Activated CD4-positive, alpha-beta memory T cell treated with anti-CD3 and anti-CD28 coated beads, Interleukin-2, amount 10 ng/mL, durations not matched to agents 7 days and 5 days (primary cell): ENCODE data around the gene PLXNA2. TPM values are rescaled to one million over a fixed set of nuclear protein-coding genes. Genes with fewer than 3 reads are reported as not detected.

Experiments used
- CTCF ChIA-PET: fragments of 350-600 bp; sonication (Branson Sonifier 250); formaldehyde crosslinking; loops from one replicate; lab custom pipeline; 2021; ENCODE audit warnings: antibody characterized with exemption, inconsistent platforms; lab: Charles Lee
- POLR2A ChIA-PET: fragments of 350-600 bp; sonication (Branson Sonifier 250); formaldehyde crosslinking; loops from one replicate; lab custom pipeline; 2021; ENCODE audit warnings: antibody characterized with exemption; lab: Charles Lee
- DNase-seq: peaks from one replicate; pipeline ENCODE4 v3.0.0-alpha.2; 2020
- H3K27ac Mint-ChIP-seq: one replicate; pipeline ENCODE4 v1.8.0; 2021; ENCODE audit warnings: mild to moderate bottlenecking, mixed read lengths
- H3K27me3 Mint-ChIP-seq: one replicate; pipeline ENCODE4 v1.8.0; 2021; ENCODE audit warnings: mixed read lengths
- H3K36me3 Mint-ChIP-seq: one replicate; pipeline ENCODE4 v1.8.0; 2021; ENCODE audit warnings: low read depth, mixed read lengths
- H3K4me1 Mint-ChIP-seq: one replicate; pipeline ENCODE4 v1.8.0; 2021; ENCODE audit warnings: mixed read lengths
- H3K4me3 Mint-ChIP-seq: one replicate; pipeline ENCODE4 v1.8.0; 2021; ENCODE audit warnings: mild to moderate bottlenecking, mixed read lengths
- H3K9me3 Mint-ChIP-seq: one replicate; pipeline ENCODE4 v1.8.0; 2021; ENCODE audit warnings: mixed read lengths
- total RNA-seq, 2 experiments: library from RNA; stranded (reverse); gene quantifications; one replicate each; pipeline ENCODE4 v1.2.3, GENCODE V29; 2021

Gene PLXNA2
- total RNA-seq, 2 experiments from 2014 or later, result 0.43 to 0.65 TPM

GRCh38 chr1:208235356-208235981, 8.7 kb downstream of the PLXNA2 start:
- CTCF ChIA-PET, result interaction anchor here (1.1 to 2.0 kb wide), 5 partner anchors 10 to 119 kb away, joined by 3 to 11 read pairs (median 3); no protein-coding TSS in a partner anchor
- H3K4me3 Mint-ChIP-seq, result no peak overlapping the region
- H3K27me3 Mint-ChIP-seq, result peaks cover 63% of the 10 kb centered on the region
- H3K9me3 Mint-ChIP-seq, result no peaks in the 10 kb centered on the region
- POLR2A ChIA-PET, result interaction anchor here (1.1 to 1.5 kb wide), 2 partner anchors 9 kb away, joined by 4 to 5 read pairs; partner anchors contain the start of gene PLXNA2
- DNase-seq, result no peak
- no peaks in the 10 kb centered on the region for H3K36me3 Mint-ChIP-seq
- H3K4me1 Mint-ChIP-seq, result peaks cover 6% of the 10 kb centered on the region
- no peak overlapping the region for H3K27ac Mint-ChIP-seq

DNA sequence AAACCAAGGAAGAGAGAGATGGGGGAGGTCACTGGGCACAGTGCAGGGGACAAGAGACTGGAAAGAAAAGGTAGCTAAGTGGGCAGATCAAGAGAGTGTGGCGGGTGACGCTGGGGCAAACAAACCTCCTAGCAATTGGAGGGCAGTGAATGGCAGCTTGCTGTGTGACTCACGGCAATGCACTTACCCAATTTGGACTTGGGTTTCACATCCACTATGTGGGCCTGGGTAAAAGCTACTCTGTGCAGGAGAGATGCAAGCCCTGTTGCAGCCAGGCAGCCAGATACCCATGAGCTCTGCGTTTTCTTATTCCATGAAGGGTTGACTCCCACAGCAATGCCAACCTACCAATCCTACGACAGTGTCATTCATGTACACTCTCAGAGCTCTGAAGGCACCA, 9.5 kb downstream of the PLXNA2 start:
- H3K27ac Mint-ChIP-seq, result no peak overlapping the region
- H3K4me1 Mint-ChIP-seq, result peaks cover 6% of the 10 kb centered on the region
- no peak for DNase-seq
- ChIA-PET POLR2A (interaction anchor here (1.1 kb wide), 1 partner anchor 9 kb away, joined by 5 read pairs; the partner anchor contains the start of gene PLXNA2), CTCF (interaction anchor here (1.4 to 3.3 kb wide), 2 partner anchors 10 to 103 kb away, joined by 4 to 20 read pairs; partner anchors contain the start of gene PLXNA2)
- H3K36me3 Mint-ChIP-seq, result no peaks in the 10 kb centered on the region
- no peak overlapping the region for H3K4me3 Mint-ChIP-seq
- H3K9me3 Mint-ChIP-seq, result no peaks in the 10 kb centered on the region
- peaks cover 55% of the 10 kb centered on the region for H3K27me3 Mint-ChIP-seq

DNA sequence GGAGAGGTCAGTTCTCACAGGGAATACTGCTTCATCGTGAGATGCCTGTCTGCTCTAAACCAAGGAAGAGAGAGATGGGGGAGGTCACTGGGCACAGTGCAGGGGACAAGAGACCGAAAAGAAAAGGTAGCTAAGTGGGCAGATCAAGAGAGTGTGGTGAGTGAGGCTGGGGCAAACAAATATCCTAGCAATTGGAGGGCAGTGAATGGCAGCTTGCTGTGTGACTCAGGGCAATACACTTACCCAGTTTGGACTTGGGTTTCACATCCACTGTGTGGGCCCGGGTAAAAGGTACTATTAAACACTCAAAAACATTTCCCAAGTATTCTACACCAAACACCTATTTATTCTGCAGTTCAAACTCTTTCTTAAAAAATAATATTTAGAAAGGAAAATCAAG, 10.2 kb downstream of the PLXNA2 start:
- POLR2A ChIA-PET, result no interaction called here
- Mint-ChIP-seq H3K9me3 (no peaks in the 10 kb centered on the region), H3K4me1 (peaks cover 6% of the 10 kb centered on the region), H3K36me3 (no peaks in the 10 kb centered on the region), H3K27ac (no peak overlapping the region), H3K27me3 (peaks cover 54% of the 10 kb centered on the region), H3K4me3 (no peak overlapping the region)
- DNase-seq, result no peak
- CTCF ChIA-PET, result interaction anchor here (3.3 kb wide), 1 partner anchor 11 kb away, joined by 20 read pairs; the partner anchor contains the start of gene PLXNA2

- peaks cover 58% of the 10 kb centered on the region for H3K27me3 Mint-ChIP-seq
These were observed 10.6 kb downstream of the PLXNA2 start for GRCh38 chr1:208233546-208233945.

DNA sequence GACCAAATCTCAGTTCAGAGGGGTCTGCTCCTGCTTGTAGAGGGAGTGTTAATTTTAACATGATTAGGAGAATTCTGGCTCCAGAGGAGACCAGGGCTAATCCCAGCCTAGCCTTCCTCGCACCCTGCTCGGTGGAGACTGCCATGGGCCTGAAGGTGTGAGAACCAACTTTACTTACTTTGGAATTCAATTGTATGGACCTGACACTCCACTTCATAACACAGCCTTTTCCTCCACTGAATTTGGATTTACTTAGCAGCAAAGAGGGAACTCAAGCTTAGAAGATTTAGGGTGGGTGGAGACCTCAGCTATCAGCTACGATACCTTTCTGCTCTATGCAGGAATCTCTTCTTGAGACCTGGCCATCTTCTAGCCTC, 11.5 kb downstream of the PLXNA2 start:
- no peak for DNase-seq
- peaks cover 57% of the 10 kb centered on the region for H3K27me3 Mint-ChIP-seq
- peaks cover 6% of the 10 kb centered on the region for H3K4me1 Mint-ChIP-seq
- H3K27ac Mint-ChIP-seq, result no peak overlapping the region
- ChIA-PET POLR2A (no interaction called here), CTCF (interaction anchor here (1.1 to 3.3 kb wide), 3 partner anchors 12 to 101 kb away, joined by 3 to 20 read pairs (median 3); partner anchors contain the start of gene PLXNA2)
- H3K4me3 Mint-ChIP-seq, result no peak overlapping the region
- H3K9me3 Mint-ChIP-seq, result no peaks in the 10 kb centered on the region
- H3K36me3 Mint-ChIP-seq, result no peaks in the 10 kb centered on the region

More at GRCh38 chr1:208233546-208233945, 10.6 kb downstream of the PLXNA2 start:
- Mint-ChIP-seq H3K27ac (no peak overlapping the region), H3K4me1 (peaks cover 6% of the 10 kb centered on the region), H3K4me3 (no peak overlapping the region), H3K36me3 (no peaks in the 10 kb centered on the region), H3K9me3 (no peaks in the 10 kb centered on the region)
- ChIA-PET POLR2A (no interaction called here), CTCF (interaction anchor here (1.1 to 3.3 kb wide), 2 partner anchors 11 to 50 kb away, joined by 3 to 20 read pairs; partner anchors contain the start of gene PLXNA2)
- DNase-seq, result no peak

- H3K36me3 Mint-ChIP-seq, result no peaks in the 10 kb centered on the region
- H3K27ac Mint-ChIP-seq, result no peak overlapping the region
- peaks cover 58% of the 10 kb centered on the region for H3K27me3 Mint-ChIP-seq
- no peak for DNase-seq
- H3K4me1 Mint-ChIP-seq, result peaks cover 6% of the 10 kb centered on the region
- ChIA-PET POLR2A (no interaction called here), CTCF (interaction anchor here (1.4 to 3.3 kb wide), 2 partner anchors 12 to 100 kb away, joined by 3 to 20 read pairs; partner anchors contain the start of gene PLXNA2)
- H3K9me3 Mint-ChIP-seq, result no peaks in the 10 kb centered on the region
- no peak overlapping the region for H3K4me3 Mint-ChIP-seq
These were observed 12.1 kb downstream of the PLXNA2 start for GRCh38 chr1:208231881-208232661.

- ChIA-PET CTCF (interaction anchor here (2.4 kb wide), 1 partner anchor 10 kb away, joined by 6 read pairs; no protein-coding TSS in a partner anchor), POLR2A (no interaction called here)
- H3K27ac Mint-ChIP-seq, result no peak overlapping the region
- peaks cover 54% of the 10 kb centered on the region for H3K27me3 Mint-ChIP-seq
- H3K4me1 Mint-ChIP-seq, result no peaks in the 10 kb centered on the region
- H3K9me3 Mint-ChIP-seq, result no peaks in the 10 kb centered on the region
- DNase-seq, result no peak
- no peaks in the 10 kb centered on the region for H3K36me3 Mint-ChIP-seq
- no peak overlapping the region for H3K4me3 Mint-ChIP-seq
These were observed 13.3 kb downstream of the PLXNA2 start for GRCh38 chr1:208230668-208231529.

DNA sequence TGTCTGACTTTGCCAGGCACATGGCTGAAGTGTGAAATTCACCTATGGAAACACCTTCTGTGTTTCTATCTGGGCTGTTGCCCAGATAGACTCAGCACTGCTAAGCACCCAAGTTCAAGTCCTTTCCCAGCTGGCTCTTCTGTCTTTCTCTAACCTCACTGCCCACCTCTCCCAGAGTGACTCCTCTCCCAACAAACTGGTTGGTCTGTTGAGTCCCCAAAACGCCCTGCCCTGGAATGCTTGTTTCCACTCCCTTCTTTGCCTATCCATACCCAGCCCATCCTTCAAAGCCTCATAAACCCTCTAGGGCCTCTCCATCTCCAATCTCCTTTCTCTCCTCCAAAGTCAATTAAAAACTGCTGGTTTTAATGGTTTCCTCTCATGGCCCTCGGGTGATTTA, 15.6 kb downstream of the PLXNA2 start:
- Mint-ChIP-seq H3K36me3 (no peaks in the 10 kb centered on the region), H3K4me1 (no peaks in the 10 kb centered on the region), H3K9me3 (no peaks in the 10 kb centered on the region), H3K27ac (no peak overlapping the region), H3K4me3 (no peak overlapping the region), H3K27me3 (peaks cover 46% of the 10 kb centered on the region)
- no peak for DNase-seq
- ChIA-PET CTCF (interaction anchor here (1.6 to 2.4 kb wide), 2 partner anchors 12 to 16 kb away, joined by 4 to 6 read pairs; no protein-coding TSS in a partner anchor), POLR2A (no interaction called here)

- Mint-ChIP-seq H3K9me3 (no peaks in the 10 kb centered on the region), H3K27ac (no peak overlapping the region), H3K36me3 (no peaks in the 10 kb centered on the region), H3K4me3 (no peak overlapping the region), H3K4me1 (no peaks in the 10 kb centered on the region), H3K27me3 (peaks cover 43% of the 10 kb centered on the region)
- ChIA-PET POLR2A (no interaction called here), CTCF (interaction anchor here (1.6 kb wide), 1 partner anchor 17 kb away, joined by 4 read pairs; no protein-coding TSS in a partner anchor)
- DNase-seq, result no peak
These were observed 16.2 kb downstream of the PLXNA2 start for GRCh38 chr1:208228026-208228425.

- ChIA-PET POLR2A (no interaction called here), CTCF (interaction anchor here (1.6 kb wide), 1 partner anchor 17 kb away, joined by 4 read pairs; no protein-coding TSS in a partner anchor)
- no peaks in the 10 kb centered on the region for H3K36me3 Mint-ChIP-seq
These were observed 16.8 kb downstream of the PLXNA2 start for GRCh38 chr1:208227366-208227765.

DNA sequence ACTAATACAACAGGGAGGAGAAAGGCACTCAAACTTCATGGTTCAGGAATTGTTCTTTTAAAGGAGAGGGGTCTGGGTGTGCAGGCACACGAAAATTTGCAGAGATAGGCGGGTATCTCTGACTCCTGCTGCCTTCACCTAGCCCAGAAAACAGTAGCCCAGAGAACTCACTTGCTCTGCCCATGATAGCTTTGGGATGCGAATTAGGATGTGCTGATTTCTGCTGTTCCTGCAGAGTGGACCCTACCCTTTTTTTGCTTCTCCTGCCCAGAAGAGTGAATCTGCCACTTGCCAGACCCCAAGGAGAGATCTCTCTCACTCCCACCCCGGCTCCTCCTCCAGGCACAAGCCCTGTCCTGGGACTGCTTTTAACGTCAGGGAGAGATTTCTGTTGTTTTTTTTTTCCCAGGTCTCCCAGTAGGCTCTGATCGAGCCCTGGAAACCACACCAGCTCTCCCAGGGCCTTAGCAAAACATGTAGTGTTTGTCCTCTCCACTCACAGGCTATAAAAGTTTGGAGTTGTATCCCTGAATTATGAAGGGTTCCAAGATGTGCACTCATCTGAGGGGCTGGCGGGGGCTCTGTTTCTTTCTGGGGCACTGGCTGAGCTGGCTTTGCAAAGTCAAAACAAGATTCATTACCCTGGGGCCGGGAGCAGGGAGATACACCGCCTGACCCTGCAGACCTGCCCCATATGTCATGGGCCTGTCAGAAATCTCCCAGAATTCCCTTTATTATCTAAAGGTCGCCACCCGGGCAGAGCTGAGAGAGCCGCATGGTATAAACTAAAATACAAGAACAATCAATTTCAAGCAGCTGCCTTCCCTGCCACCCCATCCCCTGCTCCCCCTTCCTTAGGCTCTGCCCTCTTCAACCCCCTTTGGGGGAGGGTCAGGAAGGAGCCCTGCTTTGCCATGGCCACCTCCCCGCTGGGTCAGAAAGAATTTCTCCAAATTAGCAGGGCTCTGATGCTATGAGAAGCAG, 17.9 kb downstream of the PLXNA2 start:
- no peak overlapping the region for H3K4me3 Mint-ChIP-seq
- peaks cover 34% of the 10 kb centered on the region for H3K27me3 Mint-ChIP-seq
- DNase-seq, result no peak
- ChIA-PET POLR2A (no interaction called here), CTCF (no interaction called here)
- no peaks in the 10 kb centered on the region for H3K36me3 Mint-ChIP-seq
- no peaks in the 10 kb centered on the region for H3K9me3 Mint-ChIP-seq
- no peak overlapping the region for H3K27ac Mint-ChIP-seq
- no peaks in the 10 kb centered on the region for H3K4me1 Mint-ChIP-seq

More at GRCh38 chr1:208227366-208227765, 16.8 kb downstream of the PLXNA2 start:
- DNase-seq, result no peak
- H3K27me3 Mint-ChIP-seq, result peaks cover 38% of the 10 kb centered on the region
- H3K4me1 Mint-ChIP-seq, result no peaks in the 10 kb centered on the region
- no peaks in the 10 kb centered on the region for H3K9me3 Mint-ChIP-seq
- no peak overlapping the region for H3K4me3 Mint-ChIP-seq
- no peak overlapping the region for H3K27ac Mint-ChIP-seq
